Measurements from ENCODE around the gene ETV3. TPM values are rescaled to one million over a fixed set of nuclear protein-coding genes. Genes with fewer than 3 reads are reported as not detected.

Gene ETV3
- total and polyA plus RNA-seq, 8 donors = 3.8 to 30.8 (median 11.5) TPM

- no peaks in the 10 kb centered on the region for H3K36me3 ChIP-seq
- no peak for TF ChIP-seq CTCF (IDR thresholded peaks at IDR 0.05)
- no peak for TF ChIP-seq POLR2AphosphoS5 (IDR thresholded peaks at IDR 0.05)
- TF ChIP-seq EP300 (IDR thresholded peaks at IDR 0.05) = no peak
- TF ChIP-seq POLR2A (IDR thresholded peaks at IDR 0.05) = no peak
- whole genome bisulfite sequencing, 5 donors = 40 to 62% (median 61%) methylated on average over 5 of the region's 5 CpGs
- peaks cover 0 to 28% (median 12%) of the 10 kb centered on the region in 3 donors for H3K27me3 ChIP-seq
- H3K4me3 ChIP-seq = no peak overlapping the region
- H3K27ac ChIP-seq = no peak overlapping the region
- H3K9me3 ChIP-seq = no peaks in the 10 kb centered on the region
- peaks cover 0 to 6% (median 0%) of the 10 kb centered on the region in 4 donors for H3K4me1 ChIP-seq
- intact Hi-C loops (cut with DNase I; ENCODE audit: low total_unique reads) = no loop called here
- no peak for DNase-seq
Measured at GRCh38 chr1:157166590-157166989, 28.4 kb upstream of the ETV3 start.

GRCh38 chr1:157163273-157164127, 25.3 kb upstream of the ETV3 start:
- Histone ChIP-seq H3K36me3 (no peaks in the 10 kb centered on the region), H3K9me3 (no peaks in the 10 kb centered on the region), H3K27ac (no peak overlapping the region), H3K27me3 (peaks cover 0 to 21% (median 12%) of the 10 kb centered on the region in 3 donors), H3K4me3 (no peak overlapping the region), H3K4me1 (peaks cover 0 to 6% (median 0%) of the 10 kb centered on the region in 4 donors)
- no peak for TF ChIP-seq POLR2AphosphoS5 (IDR thresholded peaks at IDR 0.05)
- TF ChIP-seq CTCF (IDR thresholded peaks at IDR 0.05) = peak in 5 of 7 experiments; percentile 67 to 90 (median 83)
- TF ChIP-seq EP300 (IDR thresholded peaks at IDR 0.05) = no peak
- no peak for TF ChIP-seq POLR2A (IDR thresholded peaks at IDR 0.05)
- intact Hi-C loops (cut with DNase I; ENCODE audit: low total_unique reads) = no loop called here
- peak; percentile 76 to 87 for DNase-seq
- 8 to 13% (median 12%) methylated on average over 21 of the region's 21 CpGs for WGBS, 5 donors

- intact Hi-C loops (cut with DNase I; ENCODE audit: low total_unique reads) = no loop called here
- Histone ChIP-seq H3K27me3 (peaks cover 0 to 20% (median 12%) of the 10 kb centered on the region in 3 donors), H3K4me3 (no peak overlapping the region), H3K4me1 (peaks cover 0 to 6% (median 0%) of the 10 kb centered on the region in 4 donors), H3K27ac (no peak overlapping the region), H3K36me3 (no peaks in the 10 kb centered on the region), H3K9me3 (no peaks in the 10 kb centered on the region)
- WGBS, 5 donors = 80 to 90% (median 86%) methylated on average over 4 of the region's 4 CpGs
- TF ChIP-seq POLR2AphosphoS5 (IDR thresholded peaks at IDR 0.05) (no peak), EP300 (IDR thresholded peaks at IDR 0.05) (no peak), CTCF (IDR thresholded peaks at IDR 0.05) (no peak), POLR2A (IDR thresholded peaks at IDR 0.05) (no peak)
- no peak for DNase-seq
Measured at GRCh38 chr1:157162345-157162744, 24.1 kb upstream of the ETV3 start.

- Histone ChIP-seq H3K27ac (no peak overlapping the region), H3K36me3 (no peaks in the 10 kb centered on the region), H3K4me1 (peaks cover 0 to 6% (median 0%) of the 10 kb centered on the region in 4 donors), H3K27me3 (peaks cover 0 to 16% (median 12%) of the 10 kb centered on the region in 3 donors), H3K9me3 (no peaks in the 10 kb centered on the region), H3K4me3 (no peak overlapping the region)
- WGBS, 5 donors = 80 to 90% (median 82%) methylated on average over 5 of the region's 5 CpGs
- no peak for TF ChIP-seq POLR2A (IDR thresholded peaks at IDR 0.05)
- no peak for TF ChIP-seq POLR2AphosphoS5 (IDR thresholded peaks at IDR 0.05)
- no peak for TF ChIP-seq CTCF (IDR thresholded peaks at IDR 0.05)
- TF ChIP-seq EP300 (IDR thresholded peaks at IDR 0.05) = no peak
- no peak for DNase-seq
- intact Hi-C loops (cut with DNase I; ENCODE audit: low total_unique reads) = no loop called here
Measured at GRCh38 chr1:157161901-157162300, 23.7 kb upstream of the ETV3 start.

Data from stomach (tissue), 9 donors.